ENCODE results near the gene SUCNR1.

DNA sequence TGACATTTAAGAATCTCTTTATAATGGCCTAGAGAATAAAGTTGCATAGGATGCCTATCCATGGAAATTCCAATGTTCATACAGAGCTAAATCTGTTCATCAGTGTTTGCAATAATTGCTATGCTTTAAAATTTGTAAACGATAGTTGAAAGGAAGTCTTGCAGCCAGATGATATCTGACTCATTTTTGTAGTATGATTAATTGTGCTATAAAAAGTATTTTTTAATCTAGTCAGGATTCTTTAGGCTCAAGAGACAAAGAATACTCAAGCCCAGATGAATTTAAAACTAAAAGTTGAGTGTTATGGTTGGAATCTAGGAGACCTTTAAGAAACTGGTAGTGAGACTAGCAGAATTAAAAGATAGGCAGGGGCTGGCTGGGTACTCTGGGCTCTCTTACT, 50.5 kb downstream of the SUCNR1 start:
- TF ChIP-seq, protein P1, sequence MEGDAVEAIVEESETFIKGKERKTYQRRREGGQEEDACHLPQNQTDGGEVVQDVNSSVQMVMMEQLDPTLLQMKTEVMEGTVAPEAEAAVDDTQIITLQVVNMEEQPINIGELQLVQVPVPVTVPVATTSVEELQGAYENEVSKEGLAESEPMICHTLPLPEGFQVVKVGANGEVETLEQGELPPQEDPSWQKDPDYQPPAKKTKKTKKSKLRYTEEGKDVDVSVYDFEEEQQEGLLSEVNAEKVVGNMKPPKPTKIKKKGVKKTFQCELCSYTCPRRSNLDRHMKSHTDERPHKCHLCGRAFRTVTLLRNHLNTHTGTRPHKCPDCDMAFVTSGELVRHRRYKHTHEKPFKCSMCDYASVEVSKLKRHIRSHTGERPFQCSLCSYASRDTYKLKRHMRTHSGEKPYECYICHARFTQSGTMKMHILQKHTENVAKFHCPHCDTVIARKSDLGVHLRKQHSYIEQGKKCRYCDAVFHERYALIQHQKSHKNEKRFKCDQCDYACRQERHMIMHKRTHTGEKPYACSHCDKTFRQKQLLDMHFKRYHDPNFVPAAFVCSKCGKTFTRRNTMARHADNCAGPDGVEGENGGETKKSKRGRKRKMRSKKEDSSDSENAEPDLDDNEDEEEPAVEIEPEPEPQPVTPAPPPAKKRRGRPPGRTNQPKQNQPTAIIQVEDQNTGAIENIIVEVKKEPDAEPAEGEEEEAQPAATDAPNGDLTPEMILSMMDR (IDR thresholded peaks at IDR 0.05): no peak
- no peak for TF ChIP-seq EP300 (IDR thresholded peaks at IDR 0.05)
